Mucosa of gallbladder (tissue), 1 donor: ENCODE measurements around the gene NCBP2L. TPM values are rescaled to one million over a fixed set of nuclear protein-coding genes. Genes with fewer than 3 reads are reported as not detected.
"Not testable (repeated sequence)": the region's sequence is repeated elsewhere in the genome, so short reads cannot be mapped to it uniquely, and the experiment has no call there.

Experiments
- DNase-seq: peaks from one replicate; pipeline ENCODE4 v3.0.0-alpha.2; 2020; ENCODE audit warnings: low spot score
- total RNA-seq: library from RNA; stranded (reverse); gene quantifications from one replicate; pipeline ENCODE4 v1.2.1, GENCODE V29; 2021
- donor health status: DM: no; HTN: no; CAD: no.

The NCBP2L gene
- total RNA-seq, 1 donor from 2014 or later, result not detected

DNA sequence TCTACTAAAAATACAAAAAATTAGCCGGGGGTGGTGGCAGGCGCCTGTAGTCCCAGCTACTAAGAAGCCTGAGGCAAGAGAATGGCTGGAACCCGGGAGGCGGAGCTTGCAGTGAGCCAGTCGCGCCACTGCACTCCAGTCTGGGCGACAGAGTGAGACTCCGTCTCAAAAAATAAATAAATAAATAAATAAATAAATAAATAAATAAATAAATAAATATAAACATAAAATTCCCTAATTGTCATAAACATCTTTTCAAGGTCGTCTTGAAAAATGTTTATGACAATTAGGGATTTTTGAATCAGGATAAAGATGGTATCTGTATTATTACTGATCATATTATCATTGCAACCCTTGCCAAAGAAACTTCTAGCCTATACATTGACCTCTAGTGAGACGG, 32.5 kb downstream of the NCBP2L start:
- not testable (repeated sequence) for DNase-seq

DNA sequence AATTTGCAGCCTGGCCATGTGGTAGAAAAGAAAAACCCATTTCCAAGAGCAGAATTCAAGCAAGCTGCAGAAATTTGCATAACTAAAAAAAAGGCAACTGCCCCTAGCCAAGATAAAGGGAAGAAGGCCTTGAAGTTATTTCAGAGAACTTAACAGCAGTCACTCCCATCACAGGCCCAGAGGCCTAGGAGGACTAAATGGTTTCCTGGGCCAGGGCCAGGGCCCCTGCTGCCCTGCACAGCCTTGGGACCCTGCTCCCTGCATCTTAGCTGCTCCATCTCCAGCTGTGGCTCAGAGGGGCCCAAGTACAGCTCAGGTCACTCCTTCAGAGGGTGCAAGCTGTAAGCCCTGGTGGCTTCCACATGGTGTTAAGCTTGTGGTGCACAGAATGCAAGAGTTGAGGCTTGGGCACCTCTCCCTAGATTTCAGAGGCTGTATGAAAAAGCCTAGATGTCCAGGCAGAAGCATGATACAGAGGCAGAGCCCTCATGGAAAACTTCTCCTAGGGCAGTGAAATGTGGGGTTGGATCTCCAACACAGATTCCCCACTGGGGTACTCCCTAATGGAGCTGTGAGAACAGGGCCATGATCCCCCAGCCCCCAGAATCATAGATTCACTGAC, 41.5 kb downstream of the NCBP2L start:
- DNase-seq, result no peak

DNA sequence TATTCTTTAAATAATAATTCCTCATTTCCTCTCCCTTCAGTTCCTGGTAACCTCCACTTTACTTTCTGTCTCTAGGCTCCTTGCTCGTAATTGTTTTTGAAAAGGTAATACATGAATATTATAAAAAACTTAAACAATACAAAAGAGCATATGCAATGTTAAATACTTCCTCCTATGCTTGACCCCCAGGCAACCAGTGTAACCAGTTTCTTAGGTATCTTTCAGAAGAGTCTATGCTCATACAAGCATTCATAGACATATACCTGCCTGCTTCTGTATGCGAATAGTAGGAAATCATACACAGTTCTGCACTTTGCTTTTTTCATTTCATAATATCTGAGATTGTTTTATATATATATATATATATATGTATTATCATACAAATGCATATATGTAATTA, 45.5 kb downstream of the NCBP2L start:
- no peak for DNase-seq

DNA sequence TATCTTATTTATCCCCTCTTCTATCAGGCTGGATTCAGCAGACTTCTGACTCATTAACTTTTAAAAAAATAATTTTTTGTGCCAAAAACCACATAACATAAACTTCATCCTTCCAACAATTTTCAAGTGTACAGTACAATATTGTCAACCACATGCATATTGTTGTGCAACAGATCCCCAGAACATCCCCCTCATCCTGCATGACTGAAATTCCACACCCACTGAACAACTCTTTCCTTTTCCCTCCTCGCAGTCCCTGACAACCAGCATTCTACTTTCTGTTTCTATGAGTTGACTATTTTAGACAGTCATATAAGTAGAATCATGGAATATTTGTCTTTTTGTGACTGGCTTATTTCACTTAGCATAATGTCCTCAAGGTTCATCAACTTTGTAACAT, 45.9 kb downstream of the NCBP2L start:
- DNase-seq, result no peak

DNA sequence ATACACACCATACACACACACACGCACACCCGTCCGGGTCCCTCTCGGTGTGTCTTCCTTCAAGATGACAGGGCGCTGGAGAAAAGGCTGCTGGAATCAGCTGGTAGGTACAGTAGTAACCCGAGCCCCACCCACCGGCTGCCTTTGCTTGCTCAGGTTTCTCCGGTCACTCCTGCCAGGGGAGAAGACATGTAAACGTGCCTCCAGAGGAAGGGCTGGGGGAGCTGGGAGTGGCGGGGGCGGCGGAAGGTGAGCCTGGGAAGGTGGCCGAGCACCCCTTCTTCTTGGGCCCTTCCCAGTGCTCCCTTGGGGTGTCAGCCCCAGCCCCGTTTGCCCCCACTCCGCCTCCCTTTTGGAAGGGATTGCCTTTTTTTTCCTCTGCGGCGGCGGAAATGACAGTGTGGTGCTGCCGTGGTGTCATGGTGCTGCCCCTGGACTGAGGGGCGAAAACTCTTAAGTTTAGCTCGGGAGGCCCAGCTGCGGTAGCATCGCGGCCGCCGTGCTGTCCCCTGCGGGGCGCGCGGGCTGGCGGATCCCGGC, 48.2 kb downstream of the NCBP2L start, which contains the start of gene MID2:
MID2 (plus strand) TSS at position 169 of the 540 bp plus-strand sequence. CDS start 561 bp downstream, outside the sequence.
- DNase-seq, result peak; percentile 60

DNA sequence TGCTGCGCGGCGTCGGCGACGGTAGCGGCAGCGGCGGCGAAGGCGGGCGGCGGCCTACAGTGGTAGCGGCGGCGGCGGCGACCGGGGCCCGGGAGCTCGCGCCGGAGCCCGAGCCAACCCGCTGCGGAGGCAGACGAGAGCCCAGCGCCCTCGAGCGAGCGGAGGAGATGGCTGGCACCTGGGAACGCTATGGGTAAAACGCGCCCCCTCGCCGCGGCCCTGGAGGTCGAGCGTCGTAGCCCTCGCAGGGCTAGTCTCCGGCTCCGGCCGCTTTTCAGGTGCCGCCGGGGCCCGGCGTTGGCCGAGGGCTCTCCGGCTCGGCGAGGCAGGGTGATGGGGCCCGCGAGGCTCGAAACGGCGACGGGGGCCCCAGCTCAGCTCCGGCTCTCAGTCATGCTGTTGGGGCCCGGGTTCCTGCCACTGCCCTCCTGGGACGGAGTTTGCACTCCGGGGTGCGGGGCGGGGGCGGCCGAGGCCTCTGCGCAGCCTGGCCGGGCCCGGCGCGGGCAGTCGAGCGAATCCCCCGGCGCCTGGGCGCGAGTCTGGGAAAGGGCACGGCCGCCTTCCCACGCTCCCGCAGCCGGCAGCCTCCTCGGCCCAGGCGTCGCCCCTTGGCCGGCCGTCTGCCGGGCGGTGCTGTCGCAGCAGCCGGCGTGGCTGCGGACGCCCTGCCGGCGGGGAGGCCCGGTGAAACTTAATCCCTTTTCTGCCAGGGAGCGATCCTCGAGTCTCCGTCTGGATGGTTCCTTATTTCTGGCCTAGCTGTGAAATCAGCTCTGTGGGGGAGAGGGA, 48.9 kb downstream of the NCBP2L start:
- DNase-seq, result peak; percentile 10

DNA sequence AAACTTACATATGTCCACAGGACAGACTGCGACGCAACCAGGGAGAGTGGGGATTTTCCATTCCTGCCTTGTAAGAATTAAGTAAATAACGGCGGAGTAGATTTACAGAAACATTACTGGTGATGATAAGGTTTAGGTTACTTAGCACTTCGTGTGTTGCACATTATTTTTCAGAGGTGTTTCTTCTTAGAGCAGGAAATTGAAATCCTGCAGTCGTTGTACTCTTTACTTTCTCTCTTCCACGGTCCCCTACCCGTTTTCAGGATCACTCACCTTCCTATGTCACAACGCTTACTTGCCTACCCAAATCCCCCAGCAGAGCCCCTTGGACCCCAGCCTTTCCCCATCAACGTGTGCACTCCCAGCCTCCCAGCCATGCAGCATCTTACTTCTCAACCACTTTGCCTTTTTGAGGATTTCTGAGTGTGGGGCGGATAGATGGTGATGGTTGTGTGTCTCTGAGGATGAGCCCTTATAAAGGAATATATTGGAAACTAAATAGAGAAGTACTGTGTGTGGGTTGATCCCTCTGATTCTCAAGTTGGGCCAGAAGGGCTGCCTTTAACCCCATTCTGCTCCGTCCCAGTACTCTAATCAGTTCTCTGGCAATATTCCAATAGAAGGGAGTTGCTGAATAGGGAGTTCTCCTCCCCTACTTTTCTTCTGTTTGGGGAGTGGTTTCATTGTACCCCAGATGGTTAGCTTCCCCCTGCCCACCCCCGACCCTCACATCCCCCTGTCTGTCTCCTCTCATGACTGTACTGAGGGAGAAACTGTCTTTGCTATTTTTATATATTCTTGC, 49.7 kb downstream of the NCBP2L start:
- no peak for DNase-seq

DNA sequence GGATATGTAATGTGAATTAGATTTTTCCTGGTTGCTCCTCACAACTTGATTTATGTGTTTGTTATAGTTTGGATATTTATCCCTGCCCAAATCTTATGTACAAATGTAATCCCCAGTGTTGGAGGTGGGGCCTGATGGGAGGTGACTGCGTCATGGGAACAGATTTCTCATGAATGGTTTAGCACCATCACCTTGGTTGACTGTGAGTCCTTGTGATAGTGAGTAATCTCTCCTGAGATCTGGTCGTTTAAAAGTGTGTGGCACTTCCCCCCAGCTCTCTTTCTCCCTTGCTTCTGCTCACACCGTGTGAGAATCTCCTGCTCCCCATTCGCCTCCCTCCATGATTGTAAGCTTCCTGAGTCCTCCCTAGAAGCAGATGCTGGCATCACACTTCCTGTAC, 50.3 kb downstream of the NCBP2L start:
- no peak for DNase-seq

DNA sequence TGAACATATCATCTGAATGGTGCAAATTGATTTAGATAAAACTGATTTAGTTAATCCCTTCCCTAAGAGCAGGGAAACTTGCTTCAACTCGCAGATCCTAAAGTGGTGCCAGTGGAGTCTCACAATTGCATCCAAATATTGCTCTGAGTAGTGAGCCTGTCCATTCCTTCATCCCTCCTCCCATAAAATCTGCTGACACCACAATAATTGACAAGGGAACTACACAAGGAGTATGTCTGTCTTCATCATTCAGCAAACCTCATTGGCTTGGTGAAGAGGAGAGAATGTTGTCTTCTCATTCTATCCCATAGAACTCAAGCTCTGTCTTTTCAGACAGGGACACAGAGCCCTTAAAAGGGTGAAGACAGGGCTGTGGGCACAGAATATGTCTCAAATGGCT, 52.3 kb downstream of the NCBP2L start:
- no peak for DNase-seq

DNA sequence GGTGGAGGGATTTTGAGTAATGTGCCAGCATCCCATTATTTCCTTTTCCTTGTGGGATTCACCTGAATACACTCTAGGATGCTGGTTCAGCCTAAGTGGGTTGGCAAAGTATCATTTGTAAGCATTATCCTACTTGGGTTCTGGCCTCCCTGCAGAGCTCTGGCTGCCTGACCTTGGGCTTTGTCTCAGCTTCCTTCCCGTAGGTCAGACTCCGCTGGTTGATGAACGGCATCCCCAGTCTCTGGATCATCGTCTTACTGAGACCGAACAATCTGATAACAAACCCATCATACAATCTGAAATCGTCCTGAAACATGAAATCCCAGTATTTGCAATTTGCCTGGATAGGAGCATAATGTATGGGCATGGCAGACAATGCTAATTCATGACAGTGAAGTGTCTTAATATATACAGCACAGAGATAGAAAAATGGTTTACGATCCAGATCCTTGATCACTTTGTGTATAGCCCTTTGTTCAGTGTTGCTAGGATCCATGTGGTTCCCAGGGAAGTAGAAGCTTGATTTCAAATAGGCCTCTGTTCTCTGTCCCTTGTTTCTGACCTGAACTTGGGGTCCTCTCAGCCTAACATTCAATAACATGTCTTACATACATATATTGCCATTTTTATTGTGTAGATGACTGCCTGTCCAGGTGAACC, 53.7 kb downstream of the NCBP2L start:
- DNase-seq, result no peak

DNA sequence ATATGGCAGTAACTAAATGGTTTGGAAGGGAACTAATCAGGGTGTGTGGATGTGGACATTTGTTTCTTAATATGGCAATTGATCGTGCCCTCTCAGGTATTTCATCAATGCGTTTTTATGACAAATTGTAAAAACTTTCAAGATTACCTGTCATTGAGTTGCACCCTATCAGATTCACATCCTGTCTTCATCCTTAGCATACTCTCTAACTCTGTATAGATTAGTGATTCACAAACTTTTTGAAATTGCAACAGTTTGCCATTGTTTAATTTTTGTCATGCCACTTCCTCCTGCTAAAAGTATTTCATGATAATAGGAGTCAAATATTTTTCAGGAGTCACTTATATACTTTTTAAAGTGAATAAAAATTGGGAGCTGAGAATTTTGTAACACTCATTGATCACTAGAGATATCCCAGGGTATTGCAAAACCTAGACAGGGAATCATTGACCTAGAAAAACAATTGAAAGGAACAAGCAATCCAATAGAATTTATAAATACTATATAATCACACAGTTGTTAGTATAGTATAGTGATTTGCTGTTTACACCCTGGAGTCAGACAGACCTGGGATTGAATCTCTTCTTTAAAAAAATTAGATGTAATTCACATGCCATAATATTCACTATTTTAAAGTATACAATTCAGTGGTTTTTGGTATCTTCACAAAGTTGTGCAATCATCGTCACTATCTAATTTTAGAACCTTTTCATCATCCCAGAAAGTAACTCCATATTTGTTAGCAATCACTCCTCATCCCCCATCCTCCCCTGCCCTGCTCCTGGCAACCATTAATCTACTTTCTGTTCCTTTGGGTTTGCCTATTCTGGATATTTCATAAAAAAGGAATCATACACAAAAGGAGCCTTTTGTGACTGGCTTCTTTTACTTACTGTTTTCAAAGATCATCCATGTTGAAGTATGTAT, 57.0 kb downstream of the NCBP2L start:
- no peak for DNase-seq

DNA sequence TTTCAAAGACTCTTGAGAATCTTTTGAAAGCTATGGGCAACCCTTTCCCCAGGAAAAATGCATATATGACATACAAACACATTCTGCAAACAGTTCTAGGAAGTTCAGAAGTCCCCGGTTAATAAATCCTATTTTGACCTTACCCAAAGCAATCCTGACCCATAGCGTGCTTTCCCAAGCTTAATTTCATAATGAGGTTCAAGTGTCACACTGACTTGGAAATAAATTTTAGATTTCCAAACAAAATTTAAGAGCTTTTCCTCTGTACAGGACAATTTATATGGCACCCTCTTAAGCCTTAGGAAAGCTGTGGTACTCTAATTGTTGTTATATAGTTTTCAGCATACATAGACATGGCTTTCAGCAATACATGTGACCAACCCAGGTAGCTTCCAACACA, 59.4 kb downstream of the NCBP2L start:
- DNase-seq, result no peak

DNA sequence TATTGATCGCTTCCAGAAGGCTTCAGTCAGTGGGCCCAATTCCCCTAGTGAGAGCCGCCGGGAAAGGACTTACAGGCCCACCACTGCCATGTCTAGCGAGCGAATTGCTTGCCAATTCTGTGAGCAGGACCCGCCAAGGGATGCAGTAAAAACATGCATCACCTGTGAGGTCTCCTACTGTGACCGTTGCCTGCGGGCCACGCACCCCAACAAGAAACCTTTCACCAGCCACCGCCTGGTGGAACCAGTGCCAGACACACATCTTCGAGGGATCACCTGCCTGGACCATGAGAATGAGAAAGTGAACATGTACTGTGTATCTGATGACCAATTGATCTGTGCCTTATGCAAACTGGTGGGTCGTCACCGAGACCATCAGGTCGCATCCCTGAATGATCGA, 63.4 kb downstream of the NCBP2L start:
- no peak for DNase-seq

DNA sequence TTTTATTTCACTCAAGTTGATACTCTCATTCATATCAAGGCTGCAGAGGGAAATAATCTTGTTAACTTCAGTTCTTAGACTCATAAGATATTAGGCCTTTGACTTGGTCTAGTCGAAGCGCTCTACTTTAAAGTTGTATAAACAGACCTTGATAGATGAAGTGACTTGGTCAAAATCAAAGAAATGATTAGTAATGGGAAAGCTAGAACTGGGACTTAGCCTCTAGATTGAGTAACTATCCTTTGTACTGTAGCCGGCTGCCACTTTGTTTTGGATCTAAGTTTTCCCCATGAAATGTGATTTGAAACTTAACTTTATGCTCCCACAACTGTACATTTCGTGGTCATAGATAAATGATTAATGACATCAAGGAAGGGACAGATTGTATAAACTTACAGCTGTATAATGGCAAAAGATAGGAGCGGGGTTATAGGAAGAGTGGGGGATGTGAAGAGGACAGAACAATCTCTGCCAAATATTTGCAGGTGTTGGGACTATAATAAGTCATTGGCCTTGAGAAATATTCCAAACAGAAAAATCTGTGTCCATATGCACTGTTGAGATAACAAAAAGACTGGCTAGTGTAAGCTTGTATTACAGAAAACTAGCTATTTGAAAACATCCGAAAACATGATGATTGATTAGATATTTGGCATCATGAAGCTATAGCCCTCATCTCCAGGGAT, 65.3 kb downstream of the NCBP2L start:
- DNase-seq, result no peak

Other genes with a start within 250 kb of the NCBP2L start
- 19.0 TPM for gene PRPS1, start 149.2 kb upstream of the NCBP2L start, total RNA-seq
- 218 TPM for gene TSC22D3, start 1.9 kb upstream of the NCBP2L start, total RNA-seq
- gene MID2, start 48.1 kb downstream of the NCBP2L start, total RNA-seq, result 20.9 TPM
- gene TEX13B, start 204.6 kb downstream of the NCBP2L start, total RNA-seq, result not detected